ENCODE data around the gene SPACA6.

GRCh38 chr19:51681286-51681941, 11.7 kb upstream of the SPACA6 start:
- TF ChIP-seq CTCF (IDR thresholded peaks at IDR 0.05) (no peak), E2F5 (CRISPR knock-in tag; IDR thresholded peaks at IDR 0.05) (no peak), E2F1 (CRISPR knock-in tag; IDR thresholded peaks at IDR 0.05) (no peak), ETV6 (CRISPR knock-in tag; IDR thresholded peaks at IDR 0.05) (no peak), TEAD4 (CRISPR knock-in tag; IDR thresholded peaks at IDR 0.05) (no peak), TCF7 (CRISPR knock-in tag; IDR thresholded peaks at IDR 0.05; ENCODE audit: low read depth) (no peak), MLX (CRISPR knock-in tag; IDR thresholded peaks at IDR 0.05) (no peak), ZNF317 (CRISPR knock-in tag; IDR thresholded peaks at IDR 0.05; ENCODE audit: borderline replicate concordance, low read depth) (no peak), ATF2 (CRISPR knock-in tag; IDR thresholded peaks at IDR 0.05; ENCODE audit: borderline replicate concordance, low read depth) (no peak), NR1H2 (CRISPR knock-in tag; IDR thresholded peaks at IDR 0.05) (no peak), HMGXB4 (CRISPR knock-in tag; IDR thresholded peaks at IDR 0.05) (no peak), USF2 (CRISPR knock-in tag; IDR thresholded peaks at IDR 0.05) (no peak), NFYB (CRISPR knock-in tag; conservative IDR thresholded peaks at IDR 0.05; ENCODE audit: low read depth) (no peak)

Measured in WTC11 (cell line).